PFSK-1 (cell line): ENCODE results near the gene CCT6B.

Experiments
- FOXP2 ChIP-seq: optimal IDR thresholded peaks from 2 replicates; pipeline ENCODE3; 2011; ENCODE audit warnings: borderline replicate concordance, control low read depth, inconsistent platforms; ENCODE audit not compliant: insufficient read depth; ENCODE audit errors: extremely low read length, extremely low read depth
- POLR2AphosphoS5 ChIP-seq: IDR thresholded peaks from 2 replicates; pipeline ENCODE4 v1.6.1; 2012; ENCODE audit warnings: low read depth, mild to moderate bottlenecking, control low read depth, low read length, moderate library complexity
- SIN3A ChIP-seq: IDR thresholded peaks from 2 replicates; pipeline ENCODE4 v1.6.1; 2012; ENCODE audit warnings: mild to moderate bottlenecking, low read length, moderate library complexity, borderline replicate concordance; ENCODE audit not compliant: insufficient read depth
- TAF1 ChIP-seq: IDR thresholded peaks from 2 replicates; pipeline ENCODE4 v1.6.1; 2012; ENCODE audit warnings: low read length, control low read depth, borderline replicate concordance; ENCODE audit not compliant: insufficient read depth
- TF ChIP-seq, protein P1 (sequence below), 2 experiments: IDR thresholded peaks; 2 replicates each; pipeline versions ENCODE4 v1.6.1 to v1.8.0; 2011 to 2012; ENCODE audit warnings: low read depth in 2 of 2, low read length in 2 of 2, control low read depth in 1 of 2, inconsistent platforms in 1 of 2, mild to moderate bottlenecking in 1 of 2, moderate library complexity in 1 of 2; ENCODE audit not compliant: insufficient read depth in 1 of 2

CCT6B gene

DNA sequence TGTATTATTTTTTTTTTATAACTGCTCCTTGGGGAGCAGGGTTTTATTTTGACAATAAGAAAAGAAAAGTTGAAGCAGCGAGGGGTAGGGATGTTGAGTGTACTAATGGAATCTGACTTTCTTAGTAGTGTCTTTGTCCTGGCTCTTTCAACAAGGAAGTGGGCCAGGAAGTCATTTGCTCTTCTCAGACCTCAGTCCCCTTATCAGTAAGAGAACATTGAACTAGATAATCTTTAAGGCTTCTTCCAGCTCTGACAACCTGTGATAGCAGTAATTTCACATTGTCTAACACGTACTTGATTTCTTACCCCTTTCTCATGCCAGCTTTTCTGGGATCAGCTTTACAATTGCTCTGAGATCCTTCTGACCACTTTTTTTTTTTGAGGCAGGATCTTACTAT is 27.4 kb upstream of the CCT6B start:
- TF ChIP-seq, protein P1, sequence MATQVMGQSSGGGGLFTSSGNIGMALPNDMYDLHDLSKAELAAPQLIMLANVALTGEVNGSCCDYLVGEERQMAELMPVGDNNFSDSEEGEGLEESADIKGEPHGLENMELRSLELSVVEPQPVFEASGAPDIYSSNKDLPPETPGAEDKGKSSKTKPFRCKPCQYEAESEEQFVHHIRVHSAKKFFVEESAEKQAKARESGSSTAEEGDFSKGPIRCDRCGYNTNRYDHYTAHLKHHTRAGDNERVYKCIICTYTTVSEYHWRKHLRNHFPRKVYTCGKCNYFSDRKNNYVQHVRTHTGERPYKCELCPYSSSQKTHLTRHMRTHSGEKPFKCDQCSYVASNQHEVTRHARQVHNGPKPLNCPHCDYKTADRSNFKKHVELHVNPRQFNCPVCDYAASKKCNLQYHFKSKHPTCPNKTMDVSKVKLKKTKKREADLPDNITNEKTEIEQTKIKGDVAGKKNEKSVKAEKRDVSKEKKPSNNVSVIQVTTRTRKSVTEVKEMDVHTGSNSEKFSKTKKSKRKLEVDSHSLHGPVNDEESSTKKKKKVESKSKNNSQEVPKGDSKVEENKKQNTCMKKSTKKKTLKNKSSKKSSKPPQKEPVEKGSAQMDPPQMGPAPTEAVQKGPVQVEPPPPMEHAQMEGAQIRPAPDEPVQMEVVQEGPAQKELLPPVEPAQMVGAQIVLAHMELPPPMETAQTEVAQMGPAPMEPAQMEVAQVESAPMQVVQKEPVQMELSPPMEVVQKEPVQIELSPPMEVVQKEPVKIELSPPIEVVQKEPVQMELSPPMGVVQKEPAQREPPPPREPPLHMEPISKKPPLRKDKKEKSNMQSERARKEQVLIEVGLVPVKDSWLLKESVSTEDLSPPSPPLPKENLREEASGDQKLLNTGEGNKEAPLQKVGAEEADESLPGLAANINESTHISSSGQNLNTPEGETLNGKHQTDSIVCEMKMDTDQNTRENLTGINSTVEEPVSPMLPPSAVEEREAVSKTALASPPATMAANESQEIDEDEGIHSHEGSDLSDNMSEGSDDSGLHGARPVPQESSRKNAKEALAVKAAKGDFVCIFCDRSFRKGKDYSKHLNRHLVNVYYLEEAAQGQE (IDR thresholded peaks at IDR 0.05; ENCODE audit: insufficient read depth in 1 of 2, low read depth in 2 of 2, low read length in 2 of 2), result no peak
- no peak for TF ChIP-seq SIN3A

DNA sequence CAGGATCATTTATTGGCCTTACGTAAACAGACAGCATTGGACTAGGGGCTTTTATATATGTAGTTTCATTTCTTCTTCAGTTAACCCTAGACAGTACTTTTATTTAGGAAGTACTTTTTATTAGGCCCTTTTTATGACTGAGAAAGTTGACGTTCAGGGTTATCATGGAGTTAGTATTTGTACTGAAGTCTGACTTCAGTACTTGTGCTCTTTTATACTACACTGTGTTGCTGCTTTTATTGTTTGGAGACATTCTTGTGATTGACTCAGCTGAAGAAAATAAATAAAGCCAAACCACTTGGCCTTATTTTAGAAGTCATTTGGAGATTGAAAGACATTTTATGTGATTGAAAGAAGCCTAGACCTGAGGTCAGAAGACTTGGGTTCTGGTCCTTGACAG is 26.0 kb upstream of the CCT6B start:
- TF ChIP-seq FOXP2, result no peak
- TF ChIP-seq TAF1, result no peak
- TF ChIP-seq SIN3A, result no peak
- TF ChIP-seq, protein P1 (IDR thresholded peaks at IDR 0.05; ENCODE audit: insufficient read depth in 1 of 2, low read depth in 2 of 2, low read length in 2 of 2), result no peak
- TF ChIP-seq POLR2AphosphoS5, result no peak

DNA sequence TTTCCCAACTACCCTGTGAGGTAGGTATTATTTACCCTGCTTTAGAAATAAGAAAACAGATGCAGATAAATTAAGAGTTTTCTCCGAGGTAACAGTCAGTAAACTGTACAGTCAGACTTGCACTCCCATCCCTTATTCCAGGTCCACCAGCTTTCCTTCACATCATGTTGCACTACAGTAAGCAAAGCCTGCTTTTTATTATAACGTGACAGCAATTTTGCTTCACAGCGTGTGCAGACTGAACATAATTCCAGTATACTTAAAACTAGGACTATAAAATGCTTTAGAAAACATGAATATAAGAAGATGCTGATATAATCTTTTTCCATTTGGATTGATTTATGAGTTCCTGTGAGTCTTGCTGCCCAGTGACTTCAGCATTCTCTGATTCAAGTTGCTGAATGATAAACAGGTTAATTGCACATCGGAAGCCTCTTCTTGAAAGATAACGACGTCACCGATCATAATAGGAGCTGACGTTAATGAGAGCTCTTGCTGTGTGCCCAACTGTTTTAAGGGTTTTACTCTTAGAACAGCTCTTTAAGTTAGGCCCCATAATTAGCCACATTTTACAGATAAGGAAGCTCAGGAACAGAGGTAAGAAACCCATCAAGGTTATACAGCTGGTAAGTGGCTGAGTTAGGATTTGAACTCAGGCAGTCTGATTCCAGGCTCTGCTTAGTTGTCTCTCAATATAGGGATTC is 20.4 kb upstream of the CCT6B start:
- TF ChIP-seq SIN3A (no peak), FOXP2 (no peak), TAF1 (no peak), POLR2AphosphoS5 (no peak)
- TF ChIP-seq, protein P1 (IDR thresholded peaks at IDR 0.05; ENCODE audit: insufficient read depth in 1 of 2, low read depth in 2 of 2, low read length in 2 of 2), result no peak

DNA sequence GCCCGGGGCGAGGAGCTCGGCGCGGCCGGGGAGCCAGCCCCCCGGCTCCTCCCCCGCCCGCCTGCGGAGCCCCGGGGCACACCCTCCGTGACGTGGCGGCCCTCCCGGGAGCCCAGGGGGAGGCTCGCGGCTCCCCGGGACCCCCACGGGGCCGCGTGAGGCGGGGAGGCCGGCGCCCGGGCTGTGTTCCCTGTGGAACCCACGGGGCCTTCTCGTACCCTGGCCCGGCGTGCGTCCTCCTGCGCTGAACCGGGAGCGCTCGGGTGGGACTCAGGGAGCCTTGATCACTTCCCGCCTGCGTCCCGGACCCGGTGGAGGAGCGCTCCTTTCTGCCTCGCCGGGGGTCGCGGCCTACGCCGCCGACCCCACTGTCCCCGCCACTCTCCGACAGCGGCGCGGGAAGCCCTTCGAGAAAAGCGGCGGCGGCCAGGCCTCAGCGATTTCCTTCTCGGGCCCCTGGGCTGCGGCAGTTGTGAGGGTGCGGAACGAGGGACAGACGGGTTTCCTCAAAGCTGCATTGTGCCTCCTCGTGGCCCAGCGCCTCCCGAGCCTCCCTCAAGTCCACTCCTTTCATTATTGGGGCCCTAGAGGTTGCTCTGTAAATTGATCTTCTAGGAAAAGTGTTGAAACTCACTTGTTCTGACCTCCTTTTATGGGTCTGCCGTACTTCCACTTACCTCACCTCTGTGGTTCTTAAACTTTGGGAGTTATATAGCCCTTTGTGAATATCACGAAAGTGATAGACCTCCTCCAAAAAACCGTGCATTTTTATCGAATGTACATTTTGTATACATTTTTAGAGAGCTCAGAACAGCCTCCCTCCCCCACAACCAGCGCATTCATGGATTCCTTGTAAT is 19.6 kb upstream of the CCT6B start:
- TF ChIP-seq POLR2AphosphoS5 (peak; percentile 72; the same call in 1 of the 2 replicates), TAF1 (peak; percentile 49; the same call in 1 of the 2 replicates), SIN3A (no peak; the same call in 1 of the 2 replicates), FOXP2 (peak; percentile 13)
- TF ChIP-seq, protein P1 (IDR thresholded peaks at IDR 0.05; ENCODE audit: insufficient read depth in 1 of 2, low read depth in 2 of 2, low read length in 2 of 2), result no peak
